Stimulated activated CD4-positive, alpha-beta T cell treated with anti-CD3 and anti-CD28 coated beads, Interleukin-2, amount 100 ng/mL, for 48 hours (primary cell): ENCODE measurements around the gene OLIG2.

Experiments used
- DNase-seq, 2 donors: peaks; one replicate each; pipeline ENCODE4 v3.0.0-alpha.2; 2020

The OLIG2 gene

DNA sequence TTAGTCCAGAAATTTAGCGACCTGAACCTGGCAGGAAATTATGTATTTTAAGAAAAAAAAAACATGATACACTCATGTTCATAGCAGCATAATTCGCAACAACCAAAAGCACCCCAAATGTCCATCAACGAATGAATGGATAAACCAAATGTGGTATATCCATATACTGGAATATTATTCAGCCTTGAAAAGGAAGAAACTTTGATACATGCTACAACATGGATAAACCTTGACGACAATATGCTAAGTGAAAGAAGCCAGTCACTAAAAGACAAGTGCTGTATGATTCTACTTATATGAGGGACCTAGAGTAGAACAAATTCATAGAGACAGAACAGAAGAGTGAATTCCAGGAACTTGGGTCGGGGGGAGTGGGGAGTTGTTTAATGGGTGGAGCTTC is 43.5 kb downstream of the OLIG2 start:
- no peak for DNase-seq

DNA sequence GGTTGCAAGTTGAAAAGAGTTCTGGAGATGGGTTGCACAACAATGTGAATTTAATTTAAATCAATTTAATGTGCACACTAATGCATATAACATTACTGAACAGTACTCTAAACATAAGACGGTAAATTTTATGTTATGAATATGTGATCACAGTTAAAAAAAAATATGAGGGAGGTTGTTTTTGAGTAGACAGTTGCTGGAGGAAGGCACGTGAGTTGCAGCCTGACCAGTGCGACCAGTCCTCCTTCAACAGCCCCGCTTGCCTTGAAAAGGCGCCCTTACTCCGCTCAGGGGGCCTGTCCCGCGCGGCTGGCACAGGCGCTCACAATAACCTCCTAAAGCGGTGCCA is 43.9 kb downstream of the OLIG2 start:
- no peak for DNase-seq

DNA sequence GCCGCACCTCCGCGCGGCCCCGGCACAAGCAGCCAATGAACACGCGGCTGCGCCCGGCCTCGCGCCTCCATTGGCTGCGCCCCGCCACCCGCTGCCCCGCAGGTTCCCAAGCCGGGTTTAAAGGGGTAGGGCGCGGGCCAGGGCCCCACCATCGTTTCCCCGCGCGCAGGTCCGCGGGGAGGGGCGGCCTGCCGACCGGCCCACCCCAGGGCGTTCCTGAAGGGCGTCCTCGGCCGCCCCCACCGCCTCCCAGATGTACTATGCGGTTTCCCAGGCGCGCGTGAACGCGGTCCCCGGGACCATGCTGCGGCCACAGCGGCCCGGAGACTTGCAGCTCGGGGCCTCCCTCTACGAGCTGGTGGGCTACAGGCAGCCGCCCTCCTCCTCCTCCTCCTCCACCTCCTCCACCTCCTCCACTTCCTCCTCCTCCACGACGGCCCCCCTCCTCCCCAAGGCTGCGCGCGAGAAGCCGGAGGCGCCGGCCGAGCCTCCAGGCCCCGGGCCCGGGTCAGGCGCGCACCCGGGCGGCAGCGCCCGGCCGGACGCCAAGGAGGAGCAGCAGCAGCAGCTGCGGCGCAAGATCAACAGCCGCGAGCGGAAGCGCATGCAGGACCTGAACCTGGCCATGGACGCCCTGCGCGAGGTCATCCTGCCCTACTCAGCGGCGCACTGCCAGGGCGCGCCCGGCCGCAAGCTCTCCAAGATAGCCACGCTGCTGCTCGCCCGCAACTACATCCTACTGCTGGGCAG is 44.4 kb downstream of the OLIG2 start, which contains the start of gene OLIG1:
Gene OLIG1, plus strand, starts transcription at position 148 of the 750 bp plus-strand sequence. Its CDS starts 106 bp downstream, at position 254.
- peak; percentile 10 to 42 for DNase-seq

DNA sequence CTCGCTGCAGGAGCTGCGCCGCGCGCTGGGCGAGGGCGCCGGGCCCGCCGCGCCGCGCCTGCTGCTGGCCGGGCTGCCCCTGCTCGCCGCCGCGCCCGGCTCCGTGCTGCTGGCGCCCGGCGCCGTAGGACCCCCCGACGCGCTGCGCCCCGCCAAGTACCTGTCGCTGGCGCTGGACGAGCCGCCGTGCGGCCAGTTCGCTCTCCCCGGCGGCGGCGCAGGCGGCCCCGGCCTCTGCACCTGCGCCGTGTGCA is 44.9 kb downstream of the OLIG2 start:
- DNase-seq, result no peak

DNA sequence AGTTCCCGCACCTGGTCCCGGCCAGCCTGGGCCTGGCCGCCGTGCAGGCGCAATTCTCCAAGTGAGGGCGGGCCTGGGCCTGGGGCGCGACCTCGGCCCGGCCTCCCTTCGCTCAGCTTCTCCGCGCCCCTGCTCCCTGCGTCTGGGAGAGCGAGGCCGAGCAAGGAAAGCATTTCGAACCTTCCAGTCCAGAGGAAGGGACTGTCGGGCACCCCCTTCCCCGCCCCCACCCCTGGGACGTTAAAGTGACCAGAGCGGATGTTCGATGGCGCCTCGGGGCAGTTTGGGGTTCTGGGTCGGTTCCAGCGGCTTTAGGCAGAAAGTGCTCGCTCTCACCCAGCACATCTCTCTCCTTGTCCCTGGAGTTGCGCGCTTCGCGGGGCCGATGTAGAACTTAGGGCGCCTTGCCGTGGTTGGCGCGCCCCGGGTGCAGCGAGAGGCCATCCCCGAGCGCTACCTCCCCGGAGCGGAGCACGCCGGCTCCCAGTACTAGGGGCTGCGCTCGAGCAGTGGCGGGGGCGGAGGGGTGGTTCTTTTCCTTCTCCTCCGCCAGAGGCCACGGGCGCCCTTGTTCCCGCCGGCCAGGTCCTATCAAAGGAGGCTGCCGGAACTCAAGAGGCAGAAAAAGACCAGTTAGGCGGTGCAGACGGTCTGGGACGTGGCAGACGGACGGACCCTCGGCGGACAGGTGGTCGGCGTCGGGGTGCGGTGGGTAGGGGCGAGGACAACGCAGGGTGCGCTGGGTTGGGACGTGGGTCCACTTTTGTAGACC is 45.4 kb downstream of the OLIG2 start:
- peak; percentile 1 to 26 for DNase-seq

DNA sequence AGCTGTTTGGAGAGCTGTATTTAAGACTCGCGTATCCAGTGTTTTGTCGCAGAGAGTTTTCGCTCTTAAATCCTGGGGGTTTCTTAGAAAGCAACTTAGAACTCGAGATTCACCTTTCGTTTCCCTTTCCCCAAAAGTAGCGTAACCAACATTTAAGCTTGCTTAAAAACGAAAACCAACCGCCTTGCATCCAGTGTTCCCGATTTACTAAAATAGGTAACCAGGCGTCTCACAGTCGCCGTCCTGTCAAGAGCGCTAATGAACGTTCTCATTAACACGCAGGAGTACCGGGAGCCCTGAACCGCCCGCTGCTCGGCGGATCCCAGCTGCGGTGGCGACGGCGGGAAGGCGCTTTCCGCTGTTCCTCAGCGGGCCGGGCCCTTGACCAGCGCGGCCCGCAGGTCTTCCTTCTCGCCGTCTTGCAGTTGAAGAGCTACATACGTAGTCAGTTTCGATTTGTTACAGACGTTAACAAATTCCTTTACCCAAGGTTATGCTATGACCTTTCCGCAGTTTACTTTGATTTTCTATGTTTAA is 46.1 kb downstream of the OLIG2 start:
- DNase-seq, result no peak

DNA sequence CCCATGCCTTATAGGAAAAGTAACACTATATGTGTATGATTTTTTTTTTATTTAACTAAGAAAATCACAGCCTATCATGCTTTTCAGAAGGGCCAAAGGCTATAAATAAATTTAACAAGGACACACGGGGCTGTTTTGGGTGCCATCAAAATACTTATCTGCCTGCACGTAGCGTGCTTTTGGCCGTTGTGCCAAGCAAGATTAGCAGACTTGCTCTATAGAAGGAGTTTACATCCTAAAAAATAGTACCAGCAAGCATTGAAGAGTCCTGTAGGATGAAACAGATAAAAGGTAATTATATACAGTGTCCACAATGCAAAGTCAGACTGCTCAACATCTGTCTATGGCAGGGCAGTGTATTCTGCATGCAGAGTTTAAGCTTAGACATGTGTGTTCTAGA is 47.9 kb downstream of the OLIG2 start:
- no peak for DNase-seq

DNA sequence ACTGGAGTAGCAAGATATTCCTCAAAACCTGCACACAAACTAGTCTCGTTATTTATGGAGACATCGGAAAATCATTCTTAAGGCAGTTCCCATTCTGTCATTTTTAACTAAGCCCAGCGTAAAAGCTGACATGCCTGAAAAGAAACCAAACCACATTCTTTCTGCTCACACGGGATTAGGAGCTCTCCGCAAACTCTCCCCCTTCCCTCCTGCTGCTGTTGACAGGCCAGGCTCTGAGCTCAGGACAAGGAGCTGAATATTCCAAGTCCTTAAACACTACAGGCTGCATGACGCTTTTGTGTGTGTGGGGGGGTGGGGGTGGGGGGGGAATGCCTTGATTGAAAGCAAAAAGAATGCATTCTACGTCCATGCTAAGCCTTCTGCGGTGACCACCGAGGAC is 49.4 kb downstream of the OLIG2 start:
- DNase-seq, result no peak

DNA sequence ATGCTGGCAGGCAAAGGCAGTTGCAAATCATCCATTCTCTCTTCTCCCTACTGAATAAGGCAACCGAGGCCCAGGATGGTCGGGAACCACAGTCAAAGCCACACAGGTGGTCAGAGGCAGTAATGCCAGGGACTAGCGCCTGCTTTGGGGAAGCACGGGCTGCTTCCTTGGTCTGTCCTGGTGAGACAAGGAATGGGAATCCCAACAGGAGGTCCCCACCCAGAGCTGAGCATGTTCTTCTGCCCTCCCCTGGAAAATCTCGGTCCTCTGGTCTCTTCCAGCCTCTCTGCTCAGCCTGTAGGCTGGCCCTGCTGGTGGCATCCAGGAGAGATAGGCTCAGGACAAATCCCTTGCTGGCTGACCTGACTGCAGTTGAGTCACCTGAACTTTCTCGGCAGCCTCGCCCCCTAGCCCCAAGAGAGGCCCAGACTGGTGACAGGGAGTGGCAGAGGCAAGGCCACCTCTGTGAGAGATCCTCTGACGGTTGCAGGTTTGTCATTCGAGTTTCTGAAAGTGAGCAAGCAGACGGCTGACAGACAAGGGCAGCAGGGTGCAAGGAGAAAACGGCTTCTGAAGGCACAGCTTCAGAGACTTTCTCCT is 50.0 kb downstream of the OLIG2 start:
- DNase-seq, result no peak

DNA sequence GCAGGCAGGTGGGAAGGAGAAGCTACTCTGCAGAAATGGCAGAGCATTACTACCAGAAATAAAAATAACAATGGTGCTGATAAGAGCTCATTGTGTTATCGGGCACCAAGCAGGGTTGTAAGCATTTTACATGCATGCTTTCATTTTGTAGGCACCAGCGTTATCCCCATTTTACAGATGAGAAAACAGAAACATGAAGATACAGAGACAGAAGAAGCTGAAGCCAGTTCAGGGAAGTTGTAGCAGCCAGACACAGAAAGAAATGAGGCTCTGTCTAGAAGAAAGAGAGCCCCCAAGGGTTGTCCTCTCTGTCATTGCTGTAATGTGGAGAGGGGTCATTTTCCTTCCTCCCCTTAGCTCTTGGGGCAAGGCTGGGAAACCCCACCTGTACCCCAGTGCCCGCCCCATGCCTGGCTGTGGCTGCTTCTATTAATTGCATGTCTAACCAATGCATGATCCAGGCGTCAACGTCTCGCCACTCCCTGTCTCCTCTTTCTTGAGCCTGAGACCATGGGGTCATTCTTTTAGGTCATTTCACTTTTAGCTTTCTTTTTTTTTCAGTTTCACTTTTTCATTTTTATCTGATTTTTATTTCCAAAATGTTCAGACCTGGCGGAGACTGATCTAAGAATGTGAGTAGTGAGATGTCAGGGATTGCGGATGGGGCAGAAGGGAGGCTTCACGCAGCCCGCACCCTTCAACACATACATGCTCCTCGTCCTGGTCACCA is 51.0 kb downstream of the OLIG2 start:
- DNase-seq, result no peak
